ENCODE measurements around the gene KCNMA1.

The KCNMA1 gene

GRCh38 chr10:77051837-77052236, 585.8 kb downstream of the KCNMA1 start:
- DNase-seq = no peak

GRCh38 chr10:77049896-77050295, 587.7 kb downstream of the KCNMA1 start:
- DNase-seq = no peak

- DNase-seq = no peak
Observed at GRCh38 chr10:77049146-77049545, 588.5 kb downstream of the KCNMA1 start.

- no peak for DNase-seq
Observed at GRCh38 chr10:77045085-77045484, 592.5 kb downstream of the KCNMA1 start.

GRCh38 chr10:77043420-77043763, 594.2 kb downstream of the KCNMA1 start:
- no peak for DNase-seq

GRCh38 chr10:77042706-77043419, 594.7 kb downstream of the KCNMA1 start:
- no peak for DNase-seq

- no peak for DNase-seq
Observed at GRCh38 chr10:77041636-77042258, 595.9 kb downstream of the KCNMA1 start.

- DNase-seq = no peak
Observed at GRCh38 chr10:77038407-77038806, 599.2 kb downstream of the KCNMA1 start.

- DNase-seq = no peak
Observed at GRCh38 chr10:77037735-77038403, 599.7 kb downstream of the KCNMA1 start.

GRCh38 chr10:77036993-77037734, 600.4 kb downstream of the KCNMA1 start:
- DNase-seq = no peak

- no peak for DNase-seq
Observed at GRCh38 chr10:77036276-77036675, 601.3 kb downstream of the KCNMA1 start.

GRCh38 chr10:77034795-77035194, 602.8 kb downstream of the KCNMA1 start:
- DNase-seq = no peak

- DNase-seq = no peak
Observed at GRCh38 chr10:77034240-77034639, 603.4 kb downstream of the KCNMA1 start.

- DNase-seq = no peak
Observed at GRCh38 chr10:77032188-77032570, 605.4 kb downstream of the KCNMA1 start.

- no peak for DNase-seq
Observed at GRCh38 chr10:77031531-77032187, 605.9 kb downstream of the KCNMA1 start.

- DNase-seq = no peak
Observed at GRCh38 chr10:77030974-77031373, 606.6 kb downstream of the KCNMA1 start.

- DNase-seq = no peak
Observed at GRCh38 chr10:77029777-77030717, 607.6 kb downstream of the KCNMA1 start.

- no peak for DNase-seq
Observed at GRCh38 chr10:77028042-77028441, 609.6 kb downstream of the KCNMA1 start.

- no peak for DNase-seq
Observed at GRCh38 chr10:77027576-77027975, 610.0 kb downstream of the KCNMA1 start.

- DNase-seq = no peak
Observed at GRCh38 chr10:77027141-77027540, 610.5 kb downstream of the KCNMA1 start.

- no peak for DNase-seq
Observed at GRCh38 chr10:77026148-77026547, 611.5 kb downstream of the KCNMA1 start.

GRCh38 chr10:77024461-77024860, 613.1 kb downstream of the KCNMA1 start:
- no peak for DNase-seq
